C4-2B (cell line): ENCODE measurements around the gene ARHGEF19.

ENCODE experiments used
- H3K27ac ChIP-seq: fragments of 450-650 bp; 2 replicates; pipeline ENCODE4 v1.5.1; 2017
- ZFX ChIP-seq: fragments of 450-650 bp; IDR thresholded peaks from 2 replicates; pipeline ENCODE4 v1.6.1; 2017
- TF ChIP-seq, protein P1 (sequence below): fragments of 450-650 bp; conservative IDR thresholded peaks from 2 replicates; pipeline ENCODE4 v1.5.1; 2017; ENCODE audit warnings: mild to moderate bottlenecking

The ARHGEF19 gene

DNA sequence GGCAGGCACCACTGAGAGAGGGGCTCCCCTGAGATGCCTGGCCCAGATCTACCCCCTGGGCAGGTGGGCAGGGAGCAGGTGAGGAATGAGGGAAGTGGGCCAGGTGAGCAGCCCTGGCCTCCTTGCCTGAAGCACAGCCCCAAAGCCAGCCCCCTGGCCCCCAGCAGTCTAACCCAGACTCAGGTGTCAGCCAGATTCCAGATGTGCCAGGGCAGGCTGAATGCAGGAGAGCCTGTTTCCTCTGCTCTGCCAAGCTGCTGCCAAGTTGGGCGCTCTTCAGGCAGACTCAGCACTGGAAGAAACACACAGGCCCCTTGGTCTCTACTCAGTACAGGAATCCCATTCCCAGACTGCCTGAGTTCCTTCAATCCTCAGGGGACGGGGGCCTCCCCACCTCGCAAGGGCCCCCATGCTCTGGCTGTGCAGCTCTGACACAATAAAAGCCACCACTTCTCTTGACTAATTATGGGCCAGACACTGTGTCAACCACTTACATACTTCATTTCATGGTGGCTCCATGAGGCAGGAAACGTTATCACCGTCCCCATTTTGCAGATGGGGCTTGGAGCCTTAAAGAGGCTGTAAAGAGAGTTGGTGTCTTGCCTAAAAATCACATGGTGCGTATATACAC lies 20.4 kb downstream of the ARHGEF19 start:
- no peak for TF ChIP-seq ZFX
- TF ChIP-seq, protein P1, sequence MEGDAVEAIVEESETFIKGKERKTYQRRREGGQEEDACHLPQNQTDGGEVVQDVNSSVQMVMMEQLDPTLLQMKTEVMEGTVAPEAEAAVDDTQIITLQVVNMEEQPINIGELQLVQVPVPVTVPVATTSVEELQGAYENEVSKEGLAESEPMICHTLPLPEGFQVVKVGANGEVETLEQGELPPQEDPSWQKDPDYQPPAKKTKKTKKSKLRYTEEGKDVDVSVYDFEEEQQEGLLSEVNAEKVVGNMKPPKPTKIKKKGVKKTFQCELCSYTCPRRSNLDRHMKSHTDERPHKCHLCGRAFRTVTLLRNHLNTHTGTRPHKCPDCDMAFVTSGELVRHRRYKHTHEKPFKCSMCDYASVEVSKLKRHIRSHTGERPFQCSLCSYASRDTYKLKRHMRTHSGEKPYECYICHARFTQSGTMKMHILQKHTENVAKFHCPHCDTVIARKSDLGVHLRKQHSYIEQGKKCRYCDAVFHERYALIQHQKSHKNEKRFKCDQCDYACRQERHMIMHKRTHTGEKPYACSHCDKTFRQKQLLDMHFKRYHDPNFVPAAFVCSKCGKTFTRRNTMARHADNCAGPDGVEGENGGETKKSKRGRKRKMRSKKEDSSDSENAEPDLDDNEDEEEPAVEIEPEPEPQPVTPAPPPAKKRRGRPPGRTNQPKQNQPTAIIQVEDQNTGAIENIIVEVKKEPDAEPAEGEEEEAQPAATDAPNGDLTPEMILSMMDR: no peak
- H3K27ac ChIP-seq: no peak overlapping the region

DNA sequence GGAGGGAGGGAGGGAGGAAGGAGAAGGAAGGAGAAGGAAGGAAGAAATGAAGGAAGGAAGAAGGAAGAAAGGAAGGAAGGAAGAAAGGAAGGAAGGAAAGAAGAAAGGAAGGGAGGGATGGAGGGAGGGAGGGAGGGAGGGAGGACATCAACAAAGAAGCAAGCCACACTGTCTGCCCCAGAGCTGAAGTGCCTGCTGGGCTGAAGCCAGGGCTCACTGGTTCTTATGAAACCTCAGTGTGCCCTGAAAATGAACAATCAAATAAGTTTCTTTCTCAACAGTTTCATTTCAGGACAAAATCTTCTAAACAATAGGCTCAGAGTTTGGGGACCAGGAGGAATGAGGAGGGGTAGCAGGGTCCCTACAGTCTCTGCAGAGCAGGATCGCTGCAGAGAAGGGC lies 21.1 kb downstream of the ARHGEF19 start:
- TF ChIP-seq, protein P1: no peak
- no peak for TF ChIP-seq ZFX
- H3K27ac ChIP-seq: no peak overlapping the region

DNA sequence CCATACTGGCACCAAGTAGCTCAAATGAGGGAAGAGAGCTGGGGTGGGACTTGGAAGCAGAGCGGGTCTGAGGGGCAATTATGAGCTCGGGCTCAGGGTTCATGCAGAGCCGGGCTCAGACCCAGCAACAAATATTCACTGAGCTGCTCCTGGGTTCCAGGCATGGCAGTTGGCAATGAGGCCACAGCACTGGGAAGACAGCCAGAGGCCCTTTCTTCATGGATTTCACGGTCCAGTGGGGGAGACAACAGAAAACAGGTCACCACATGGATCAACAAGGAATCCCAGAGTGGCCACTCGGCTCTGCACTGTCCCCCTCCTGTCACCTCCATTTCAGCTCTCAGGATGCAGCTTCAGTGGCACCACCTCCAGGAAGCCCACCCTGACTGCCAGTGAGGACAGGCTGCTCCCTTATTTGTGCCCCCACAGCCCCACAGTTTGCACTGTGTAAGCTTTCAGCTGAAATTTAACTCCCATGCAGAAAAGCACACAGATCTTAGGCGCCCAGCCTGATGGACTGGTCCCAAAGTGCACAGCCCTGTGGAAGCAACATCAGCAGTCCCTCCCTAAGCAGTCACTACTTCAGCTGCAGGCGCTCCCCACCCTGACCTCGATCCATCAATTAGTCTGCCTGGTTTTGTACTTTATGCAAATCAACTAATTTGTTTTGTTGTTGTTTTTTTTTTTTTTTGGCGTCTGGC lies 22.4 kb downstream of the ARHGEF19 start:
- TF ChIP-seq, protein P1: no peak
- no peak for TF ChIP-seq ZFX
- no peak overlapping the region for H3K27ac ChIP-seq

DNA sequence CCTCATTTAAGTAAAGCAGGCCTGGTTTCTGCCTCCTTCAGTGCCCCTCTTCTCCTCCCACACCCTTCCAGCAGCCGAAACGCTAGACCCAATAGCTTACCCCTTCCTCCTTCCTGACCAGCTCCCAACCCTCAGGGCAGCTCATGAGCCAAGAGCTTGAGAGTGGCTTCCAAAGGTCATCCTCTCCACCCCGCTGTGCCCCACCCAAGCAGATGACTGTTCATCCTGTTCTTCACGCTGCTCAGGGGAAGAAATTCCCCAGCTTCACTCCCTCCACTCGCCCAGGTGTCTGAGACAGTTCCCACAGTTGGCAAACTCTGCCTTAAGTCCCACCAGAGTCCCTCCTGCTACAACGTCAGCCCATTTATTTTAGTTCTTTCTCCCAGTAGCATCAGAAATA lies 23.4 kb downstream of the ARHGEF19 start:
- TF ChIP-seq, protein P1: no peak
- no peak for TF ChIP-seq ZFX
- no peak overlapping the region for H3K27ac ChIP-seq

DNA sequence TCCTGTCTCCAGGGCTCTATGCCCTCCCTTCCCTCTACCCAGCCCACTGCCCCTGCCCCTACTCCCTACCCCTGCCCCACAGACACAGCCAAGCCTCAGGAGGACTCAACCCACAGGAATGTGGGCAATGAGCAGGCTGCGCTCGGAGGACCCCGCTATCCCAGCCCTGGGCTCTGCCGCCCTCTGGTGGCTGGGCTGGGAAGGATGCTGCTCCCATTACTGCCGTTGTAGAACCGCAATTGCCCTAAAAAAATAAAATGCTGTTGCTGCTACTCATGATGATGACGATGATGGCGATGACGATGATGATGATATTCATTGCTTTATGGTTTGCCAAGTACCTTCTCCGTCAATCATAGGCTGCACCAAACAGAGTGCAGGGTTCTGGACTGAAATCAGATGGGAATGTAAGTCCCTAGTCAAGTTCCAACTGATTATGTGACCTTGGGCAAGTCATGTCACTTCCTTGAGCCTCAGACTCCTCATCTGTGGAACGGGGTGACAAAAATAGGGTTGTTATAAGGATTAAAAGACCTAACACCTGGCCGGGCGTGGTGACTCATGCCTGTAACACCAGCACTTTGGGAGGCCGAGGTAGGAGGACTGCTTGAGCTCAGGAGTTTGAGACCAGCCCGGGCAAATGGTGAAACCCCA lies 24.6 kb downstream of the ARHGEF19 start:
- no peak overlapping the region for H3K27ac ChIP-seq
- TF ChIP-seq, protein P1: peak; percentile 88
- TF ChIP-seq ZFX: no peak

DNA sequence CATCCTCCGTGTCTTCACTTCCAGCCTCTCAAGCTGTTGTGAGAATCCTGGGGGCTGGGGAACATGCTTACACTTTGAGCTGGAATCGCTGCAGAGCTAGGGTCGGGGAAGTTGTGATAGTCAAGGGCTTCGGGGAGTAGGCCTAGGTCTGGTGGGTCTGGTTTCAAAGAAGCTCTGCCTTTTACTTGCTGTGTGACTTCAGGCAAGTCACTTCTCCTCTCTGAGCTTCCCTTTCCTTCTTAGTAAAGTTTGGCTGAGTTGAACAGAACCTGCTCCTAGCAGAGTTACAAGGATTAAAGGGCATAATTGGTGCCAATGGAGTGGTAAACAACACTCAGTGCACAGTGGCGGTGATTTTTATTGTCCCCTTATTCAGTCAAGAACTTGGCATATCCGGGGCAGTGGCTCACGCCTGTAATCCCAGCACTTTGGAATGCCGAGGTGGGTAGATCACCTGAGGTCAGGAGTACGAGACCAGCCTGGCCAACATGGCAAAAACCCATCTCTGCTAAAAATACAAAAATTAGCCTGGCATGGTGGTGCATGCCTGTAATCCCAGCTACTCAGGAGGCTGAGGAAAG lies 25.7 kb downstream of the ARHGEF19 start:
- no peak for TF ChIP-seq ZFX
- TF ChIP-seq, protein P1: no peak
- no peak overlapping the region for H3K27ac ChIP-seq
